NCI-H2107 (cell line): ENCODE results near the gene POC5.
"Not testable (repeated sequence)": the region's sequence is repeated elsewhere in the genome, so short reads cannot be mapped to it uniquely, and the experiment has no call there.

Experiments used
- DNase-seq: peaks from one replicate; lab custom pipeline; 2025; lab: John Stamatoyannopoulos, UW

Gene POC5

GRCh38 chr5:75706016-75706415 lies 11.2 kb downstream of the POC5 start:
- DNase-seq = no peak

GRCh38 chr5:75701856-75702255 lies 15.4 kb downstream of the POC5 start:
- DNase-seq = no peak

- DNase-seq = not testable (repeated sequence)
Observed at GRCh38 chr5:75695472-75696351, 21.5 kb downstream of the POC5 start.

GRCh38 chr5:75694781-75695180 lies 22.5 kb downstream of the POC5 start:
- no peak for DNase-seq

- DNase-seq = no peak
Observed at GRCh38 chr5:75690669-75691068, 26.6 kb downstream of the POC5 start.

GRCh38 chr5:75686480-75686879 lies 30.8 kb downstream of the POC5 start:
- DNase-seq = no peak

- DNase-seq = no peak
Observed at GRCh38 chr5:75685141-75685540, 32.1 kb downstream of the POC5 start.

GRCh38 chr5:75681125-75681830 lies 36.0 kb downstream of the POC5 start:
- DNase-seq = no peak

GRCh38 chr5:75678155-75678554 lies 39.1 kb downstream of the POC5 start:
- DNase-seq = no peak

GRCh38 chr5:75677607-75678006 lies 39.6 kb downstream of the POC5 start:
- no peak for DNase-seq

GRCh38 chr5:75675783-75676182 lies 41.5 kb downstream of the POC5 start:
- DNase-seq = no peak

- DNase-seq = no peak
Observed at GRCh38 chr5:75672616-75673015, 44.6 kb downstream of the POC5 start.

GRCh38 chr5:75671506-75671905 lies 45.7 kb downstream of the POC5 start:
- no peak for DNase-seq

- no peak for DNase-seq
Observed at GRCh38 chr5:75670577-75670976, 46.7 kb downstream of the POC5 start.

GRCh38 chr5:75668977-75669689 lies 48.1 kb downstream of the POC5 start:
- no peak for DNase-seq

- DNase-seq = no peak
Observed at GRCh38 chr5:75668445-75668844, 48.8 kb downstream of the POC5 start.

GRCh38 chr5:75667586-75667985 lies 49.7 kb downstream of the POC5 start:
- DNase-seq = no peak

GRCh38 chr5:75666801-75667200 lies 50.4 kb downstream of the POC5 start:
- no peak for DNase-seq

GRCh38 chr5:75664979-75665378 lies 52.3 kb downstream of the POC5 start:
- no peak for DNase-seq

- no peak for DNase-seq
Observed at GRCh38 chr5:75663579-75664284, 53.5 kb downstream of the POC5 start.

GRCh38 chr5:75662061-75662460 lies 55.2 kb downstream of the POC5 start:
- DNase-seq = no peak
